ENCODE measurements around the gene CCDC170.

DNA sequence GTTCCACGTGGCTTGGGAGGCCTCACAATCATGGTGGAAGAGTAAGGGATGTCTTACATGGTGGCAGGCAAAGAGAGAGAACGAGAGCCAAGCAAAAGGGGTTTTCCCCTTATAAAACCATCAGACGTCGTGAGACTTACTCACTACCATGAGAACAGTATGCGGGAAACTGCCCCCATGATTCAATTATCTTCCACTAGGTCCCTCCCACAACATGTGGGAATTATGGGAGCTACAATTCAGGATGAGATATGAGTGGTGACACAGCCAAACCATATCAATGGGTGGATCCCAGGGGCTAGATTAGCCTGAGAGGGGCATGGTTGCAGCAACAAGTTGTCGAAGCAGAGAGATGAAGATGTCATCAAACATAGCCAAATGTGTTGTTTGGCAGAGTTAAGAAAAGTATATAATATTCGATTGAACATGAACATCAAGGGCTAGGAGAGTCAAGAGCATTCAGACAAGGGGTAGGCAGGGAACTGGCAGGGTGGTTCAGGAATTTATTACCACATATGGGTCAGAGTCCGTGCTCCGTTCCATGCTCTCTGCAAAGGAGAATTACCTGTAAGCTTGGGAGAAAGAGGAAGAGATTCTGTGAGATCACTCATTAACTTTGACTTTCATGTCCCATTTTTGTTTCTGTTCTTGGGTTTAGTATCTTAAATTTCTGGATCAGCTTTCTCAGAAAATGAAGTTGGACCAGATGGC lies 98.8 kb downstream of the CCDC170 start:
- no peak for TF ChIP-seq POLR2A (IDR thresholded peaks at IDR 0.05; ENCODE audit: low read depth, low read length)
- TF ChIP-seq TAF1 (IDR thresholded peaks at IDR 0.05; ENCODE audit: borderline replicate concordance, low read depth, low read length) = no peak
